Activated naive CD8-positive, alpha-beta T cell treated with anti-CD3 and anti-CD28 coated beads, Interleukin-2, amount 10 ng/mL, durations not matched to agents 7 days and 5 days (primary cell): ENCODE results near the gene DGCR6L. TPM values are rescaled to one million over a fixed set of nuclear protein-coding genes. Genes with fewer than 3 reads are reported as not detected.
"Not testable (repeated sequence)": the region's sequence is repeated elsewhere in the genome, so short reads cannot be mapped to it uniquely, and the experiment has no call there.

Experiments used
- ATAC-seq: fragments of 150-1000 bp; cut with Tn5 transposase; one replicate; pipeline ENCODE4 v1.10.0; 2021; ENCODE audit warnings: low read depth, moderate library complexity
- POLR2A ChIA-PET: fragments of 350-600 bp; sonication (Branson Sonifier 250); formaldehyde crosslinking; loops from one replicate; lab custom pipeline; 2021; ENCODE audit warnings: antibody characterized with exemption; lab: Charles Lee
- DNase-seq: peaks from one replicate; pipeline ENCODE4 v3.0.0; 2021
- H3K27ac Mint-ChIP-seq: one replicate; pipeline ENCODE4 v1.8.0; 2022; ENCODE audit warnings: mild to moderate bottlenecking, mixed read lengths
- H3K27me3 Mint-ChIP-seq: one replicate; pipeline ENCODE4 v1.8.0; 2022; ENCODE audit warnings: mild to moderate bottlenecking, moderate library complexity, mixed read lengths
- H3K36me3 Mint-ChIP-seq: one replicate; pipeline ENCODE4 v1.8.0; 2021; ENCODE audit warnings: mild to moderate bottlenecking, mixed read lengths
- H3K4me1 Mint-ChIP-seq: one replicate; pipeline ENCODE4 v1.8.0; 2021; ENCODE audit warnings: mixed read lengths
- H3K4me3 Mint-ChIP-seq: one replicate; pipeline ENCODE4 v1.8.0; 2022; ENCODE audit warnings: mild to moderate bottlenecking, moderate library complexity, mixed read lengths
- H3K9me3 Mint-ChIP-seq: one replicate; pipeline ENCODE4 v1.8.0; 2021; ENCODE audit warnings: mixed read lengths
- total RNA-seq, 2 experiments: library from RNA; stranded (reverse); gene quantifications; one replicate each; pipeline ENCODE4 v1.2.3, GENCODE V29; 2021

The DGCR6L gene
- total RNA-seq, 2 experiments from 2014 or later = 39.7 to 45.7 TPM

DNA sequence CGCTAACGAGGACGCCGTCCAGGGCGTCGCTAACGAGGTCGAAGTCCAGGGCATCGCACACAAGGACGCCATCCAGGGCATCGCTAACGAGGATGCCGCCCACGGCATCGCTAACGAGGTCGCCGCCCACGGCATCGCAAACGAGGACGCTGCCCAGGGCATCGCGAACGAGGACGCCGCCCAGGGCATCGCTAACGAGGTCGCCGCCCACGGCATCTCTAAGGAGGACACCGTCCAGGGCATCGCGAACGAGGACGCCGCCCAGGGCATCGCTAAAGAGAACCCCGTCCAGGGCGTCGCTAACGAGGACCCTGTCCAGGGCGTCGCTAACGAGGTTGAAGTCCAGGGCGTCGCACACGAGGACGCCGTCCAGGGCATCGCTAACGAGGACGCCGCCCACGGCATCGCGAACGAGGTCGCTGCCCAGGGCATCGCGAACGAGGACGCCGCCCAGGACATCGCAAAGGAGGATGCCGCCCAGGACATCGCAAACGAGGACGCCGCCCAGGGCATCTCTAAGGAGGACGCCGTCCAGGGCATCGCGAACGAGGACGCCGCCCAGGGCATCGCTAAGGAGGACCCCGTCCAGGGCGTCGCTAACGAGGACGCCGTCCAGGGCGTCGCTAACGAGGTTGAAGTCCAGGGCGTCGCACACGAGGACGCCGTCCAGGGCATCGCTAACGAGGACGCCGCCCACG is 36.2 kb upstream of the DGCR6L start:
- H3K4me3 Mint-ChIP-seq, DNase-seq, H3K36me3 Mint-ChIP-seq, ATAC-seq, H3K9me3 Mint-ChIP-seq, H3K27ac Mint-ChIP-seq, POLR2A ChIA-PET, H3K4me1 Mint-ChIP-seq, H3K27me3 Mint-ChIP-seq: not testable (repeated sequence)

DNA sequence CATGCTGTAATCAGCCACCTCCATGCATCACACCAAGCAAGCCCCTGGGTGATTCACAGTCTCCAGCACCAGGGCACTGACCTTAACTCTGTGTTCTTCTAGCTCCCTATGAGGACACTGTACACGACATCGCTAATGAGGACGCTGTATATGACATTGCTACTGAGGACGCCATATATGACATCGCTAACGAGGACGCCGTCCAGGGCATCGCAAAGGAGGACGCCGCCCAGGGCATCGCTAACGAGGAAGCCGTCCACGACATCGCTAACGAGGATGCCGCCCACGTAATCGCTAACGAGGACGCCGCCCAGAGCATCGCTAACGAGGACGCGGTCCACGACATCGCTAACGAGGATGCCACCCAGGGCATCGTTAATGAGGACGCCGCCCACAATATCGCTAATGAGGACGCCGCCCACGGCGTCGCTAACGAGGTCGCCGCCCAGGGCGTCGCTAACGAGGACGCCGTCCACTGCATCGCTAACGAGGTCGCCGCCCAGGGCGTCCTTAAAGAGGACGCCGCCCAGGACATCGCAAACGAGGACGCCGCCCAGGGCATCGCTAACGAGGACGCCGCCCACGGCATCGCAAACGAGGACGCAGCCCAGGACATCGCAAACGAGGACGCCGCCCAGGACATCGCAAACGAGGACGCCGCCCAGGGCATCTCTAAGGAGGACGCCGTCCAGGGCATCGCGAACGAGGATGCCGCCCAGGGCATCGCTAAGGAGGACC is 34.5 kb upstream of the DGCR6L start:
- no peak for DNase-seq
- Mint-ChIP-seq H3K27ac (no peak overlapping the region), H3K27me3 (no peaks in the 10 kb centered on the region), H3K9me3 (no peaks in the 10 kb centered on the region), H3K4me3 (no peak overlapping the region), H3K36me3 (no peaks in the 10 kb centered on the region), H3K4me1 (no peaks in the 10 kb centered on the region)
- no peak for ATAC-seq
- POLR2A ChIA-PET = no interaction called here

- H3K27ac Mint-ChIP-seq, DNase-seq, H3K4me1 Mint-ChIP-seq, POLR2A ChIA-PET, H3K9me3 Mint-ChIP-seq, H3K27me3 Mint-ChIP-seq, ATAC-seq, H3K36me3 Mint-ChIP-seq, H3K4me3 Mint-ChIP-seq: not testable (repeated sequence)
Measured at GRCh38 chr22:20352536-20352935, 32.7 kb upstream of the DGCR6L start.

GRCh38 chr22:20346553-20346952 is 26.7 kb upstream of the DGCR6L start:
- ATAC-seq, H3K36me3 Mint-ChIP-seq, H3K4me3 Mint-ChIP-seq, H3K27me3 Mint-ChIP-seq, H3K9me3 Mint-ChIP-seq, DNase-seq, H3K4me1 Mint-ChIP-seq, H3K27ac Mint-ChIP-seq, POLR2A ChIA-PET: not testable (repeated sequence)

DNA sequence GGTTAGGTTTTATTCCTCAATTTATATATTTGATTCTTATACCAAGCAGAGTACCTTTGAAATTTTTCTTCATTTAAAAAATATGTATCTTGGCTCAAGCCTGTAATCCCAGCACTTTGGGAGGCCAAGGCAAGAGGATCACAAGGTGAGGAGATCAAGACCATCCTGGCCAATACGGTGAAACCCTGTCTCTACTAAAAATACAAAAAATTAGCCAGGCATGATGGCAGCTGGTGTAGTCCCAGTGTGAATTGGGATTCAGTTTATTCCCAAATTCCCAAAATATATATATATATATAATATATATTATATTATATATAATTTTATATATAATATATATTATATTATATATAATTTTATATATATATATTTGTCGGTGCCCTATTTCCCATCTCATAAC is 18.4 kb upstream of the DGCR6L start:
- H3K4me1 Mint-ChIP-seq, POLR2A ChIA-PET, H3K27me3 Mint-ChIP-seq, H3K4me3 Mint-ChIP-seq, ATAC-seq, H3K36me3 Mint-ChIP-seq, DNase-seq, H3K9me3 Mint-ChIP-seq, H3K27ac Mint-ChIP-seq: not testable (repeated sequence)

- H3K9me3 Mint-ChIP-seq, H3K4me3 Mint-ChIP-seq, H3K4me1 Mint-ChIP-seq, H3K36me3 Mint-ChIP-seq, H3K27me3 Mint-ChIP-seq, ATAC-seq, POLR2A ChIA-PET, H3K27ac Mint-ChIP-seq, DNase-seq: not testable (repeated sequence)
Measured at GRCh38 chr22:20337807-20338206, 17.9 kb upstream of the DGCR6L start.

GRCh38 chr22:20336561-20336960 is 16.7 kb upstream of the DGCR6L start:
- H3K4me1 Mint-ChIP-seq, H3K36me3 Mint-ChIP-seq, H3K9me3 Mint-ChIP-seq, ATAC-seq, H3K27ac Mint-ChIP-seq, POLR2A ChIA-PET, H3K4me3 Mint-ChIP-seq, H3K27me3 Mint-ChIP-seq, DNase-seq: not testable (repeated sequence)

GRCh38 chr22:20328569-20328930 is 8.7 kb upstream of the DGCR6L start:
- peaks cover 14% of the 10 kb centered on the region for H3K4me1 Mint-ChIP-seq
- H3K27me3 Mint-ChIP-seq, H3K9me3 Mint-ChIP-seq, ATAC-seq, H3K36me3 Mint-ChIP-seq, DNase-seq: not testable (repeated sequence)
- peak overlapping the region; percentile 87 for H3K27ac Mint-ChIP-seq
- peak overlapping the region; percentile 82 for H3K4me3 Mint-ChIP-seq
- POLR2A ChIA-PET = interaction anchor here (0.7 kb wide), 1 partner anchor 81 kb away, joined by 3 read pairs; no protein-coding TSS in a partner anchor

GRCh38 chr22:20325996-20326395 is 6.1 kb upstream of the DGCR6L start:
- H3K36me3 Mint-ChIP-seq, H3K27me3 Mint-ChIP-seq, H3K9me3 Mint-ChIP-seq, H3K4me3 Mint-ChIP-seq, POLR2A ChIA-PET, DNase-seq, ATAC-seq, H3K27ac Mint-ChIP-seq: not testable (repeated sequence)
- H3K4me1 Mint-ChIP-seq = peaks cover 30% of the 10 kb centered on the region

GRCh38 chr22:20324139-20324516 is 4.3 kb upstream of the DGCR6L start:
- H3K9me3 Mint-ChIP-seq = no peaks in the 10 kb centered on the region
- peaks cover 33% of the 10 kb centered on the region for H3K4me1 Mint-ChIP-seq
- H3K36me3 Mint-ChIP-seq = peaks cover 3% of the 10 kb centered on the region
- POLR2A ChIA-PET = no interaction called here
- H3K27ac Mint-ChIP-seq = peak overlapping the region; percentile 84
- peak overlapping the region; percentile 8 for H3K4me3 Mint-ChIP-seq
- ATAC-seq (peak; percentile 20), DNase-seq (no peak)
- no peaks in the 10 kb centered on the region for H3K27me3 Mint-ChIP-seq

DNA sequence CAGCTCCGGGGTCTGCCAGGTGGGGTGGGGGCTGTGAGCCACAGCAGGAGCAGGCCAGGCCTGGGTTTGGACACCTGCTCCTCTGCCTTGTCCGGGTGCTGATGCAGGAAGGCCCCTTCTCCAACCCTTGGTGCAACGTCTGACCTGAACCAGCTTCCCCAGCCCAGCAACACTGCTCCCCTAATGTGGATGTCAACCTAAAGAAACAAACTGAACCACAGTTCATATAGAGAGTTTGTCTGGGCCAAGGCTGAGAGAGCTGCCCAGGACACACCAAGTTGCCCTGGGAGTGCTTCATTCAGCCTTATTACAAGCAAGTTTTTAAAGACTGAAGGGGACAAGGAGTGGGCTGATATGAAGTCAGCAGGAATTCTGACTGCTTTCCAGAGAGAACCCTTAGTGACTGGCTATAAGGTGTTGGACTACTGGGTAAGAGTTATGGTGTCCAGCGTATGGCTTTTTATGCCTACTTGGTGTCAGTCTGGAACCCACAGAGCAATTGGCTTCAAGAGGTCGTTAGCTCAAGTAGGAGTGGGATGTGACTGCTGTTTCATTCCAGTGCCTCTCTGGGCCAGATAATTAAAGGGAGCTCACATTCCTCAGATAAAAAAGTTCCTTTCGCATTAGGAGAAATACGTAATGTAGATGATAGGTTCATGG is 1.8 kb upstream of the DGCR6L start:
- Mint-ChIP-seq H3K27ac (peak overlapping the region; percentile 18), H3K4me3 (peak overlapping the region; percentile 47), H3K4me1 (peaks cover 38% of the 10 kb centered on the region)
- not testable (repeated sequence) for H3K27me3 Mint-ChIP-seq, DNase-seq, ATAC-seq, H3K9me3 Mint-ChIP-seq, H3K36me3 Mint-ChIP-seq
- POLR2A ChIA-PET = interaction anchor here (1.0 kb wide), 1 partner anchor 72 kb away, joined by 3 read pairs; the partner anchor contains the start of gene ZNF74

DNA sequence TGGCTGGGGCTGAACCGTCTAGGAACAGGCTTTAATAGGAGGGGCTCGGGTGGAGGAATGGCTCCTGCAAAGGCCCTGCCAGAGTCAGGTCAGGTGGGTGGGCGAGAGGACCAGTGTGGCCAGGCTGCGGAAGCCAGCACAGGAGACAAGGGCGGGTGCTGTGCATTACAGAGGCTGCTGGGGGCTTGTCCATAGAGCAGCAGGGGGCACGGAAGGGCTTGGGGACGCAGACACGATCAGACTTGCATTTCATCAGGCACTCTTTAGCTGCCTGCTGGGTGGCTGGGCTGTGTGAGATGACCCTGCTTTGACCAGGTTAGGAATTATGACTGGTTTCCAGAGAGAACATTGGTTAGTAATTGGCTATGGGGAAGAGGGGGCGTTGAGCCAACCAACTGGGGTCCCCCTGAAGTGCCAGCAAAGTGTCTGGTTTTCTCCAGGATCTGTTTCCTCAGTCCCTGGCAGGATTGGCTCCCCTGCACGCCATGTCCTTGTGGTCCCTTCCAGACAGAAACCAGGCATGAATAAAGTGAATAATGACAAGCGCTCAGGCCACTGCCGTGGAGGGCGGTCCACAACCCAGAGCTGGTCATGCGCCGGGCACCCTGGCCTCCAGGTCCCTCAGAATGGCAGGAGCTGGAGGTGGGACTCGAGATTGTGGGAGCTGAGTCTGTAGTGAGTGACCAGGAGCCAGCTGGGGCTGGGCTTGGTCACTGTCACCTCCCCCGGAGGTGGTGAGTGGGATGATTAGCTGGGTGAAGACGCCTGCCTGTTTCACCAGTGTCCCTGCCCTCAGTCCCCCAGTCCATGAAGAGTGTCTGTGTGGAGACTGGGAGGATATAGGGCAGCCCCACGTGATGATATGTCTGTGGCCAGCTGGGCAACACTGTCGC is 1.0 kb upstream of the DGCR6L start:
- not testable (repeated sequence) for ATAC-seq, H3K9me3 Mint-ChIP-seq, H3K36me3 Mint-ChIP-seq, DNase-seq, H3K27me3 Mint-ChIP-seq
- Mint-ChIP-seq H3K4me3 (peak overlapping the region; percentile 98), H3K4me1 (peaks cover 38% of the 10 kb centered on the region), H3K27ac (peak overlapping the region; percentile 87)
- POLR2A ChIA-PET = interaction anchor here (1.0 to 1.6 kb wide), 2 partner anchors 73 to 77 kb away, joined by 3 to 8 read pairs; partner anchors contain the start of gene ZNF74
